ENCODE data around the gene COL8A1.
"Not testable (repeated sequence)": the region's sequence is repeated elsewhere in the genome, so short reads cannot be mapped to it uniquely, and the experiment has no call there.

The COL8A1 gene

DNA sequence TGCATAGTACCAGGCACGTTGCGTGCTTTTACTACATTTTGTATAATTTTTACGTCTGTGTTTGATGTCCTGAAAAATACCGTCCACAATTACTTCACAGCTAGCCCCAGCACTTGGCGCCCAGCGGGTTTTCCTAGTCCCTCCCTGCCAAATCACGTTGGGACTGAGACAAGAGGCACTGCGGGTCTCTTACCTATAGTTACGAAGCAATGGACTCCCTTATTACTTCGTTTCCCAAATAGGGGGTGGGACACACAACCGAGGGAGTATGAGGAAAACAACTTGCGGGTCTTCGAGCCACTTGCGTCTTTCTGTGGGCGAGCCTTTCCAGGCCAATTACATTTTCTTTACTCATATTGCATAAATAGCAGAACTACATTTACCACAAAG is 178.6 kb downstream of the COL8A1 start:
- no peak for DNase-seq

DNA sequence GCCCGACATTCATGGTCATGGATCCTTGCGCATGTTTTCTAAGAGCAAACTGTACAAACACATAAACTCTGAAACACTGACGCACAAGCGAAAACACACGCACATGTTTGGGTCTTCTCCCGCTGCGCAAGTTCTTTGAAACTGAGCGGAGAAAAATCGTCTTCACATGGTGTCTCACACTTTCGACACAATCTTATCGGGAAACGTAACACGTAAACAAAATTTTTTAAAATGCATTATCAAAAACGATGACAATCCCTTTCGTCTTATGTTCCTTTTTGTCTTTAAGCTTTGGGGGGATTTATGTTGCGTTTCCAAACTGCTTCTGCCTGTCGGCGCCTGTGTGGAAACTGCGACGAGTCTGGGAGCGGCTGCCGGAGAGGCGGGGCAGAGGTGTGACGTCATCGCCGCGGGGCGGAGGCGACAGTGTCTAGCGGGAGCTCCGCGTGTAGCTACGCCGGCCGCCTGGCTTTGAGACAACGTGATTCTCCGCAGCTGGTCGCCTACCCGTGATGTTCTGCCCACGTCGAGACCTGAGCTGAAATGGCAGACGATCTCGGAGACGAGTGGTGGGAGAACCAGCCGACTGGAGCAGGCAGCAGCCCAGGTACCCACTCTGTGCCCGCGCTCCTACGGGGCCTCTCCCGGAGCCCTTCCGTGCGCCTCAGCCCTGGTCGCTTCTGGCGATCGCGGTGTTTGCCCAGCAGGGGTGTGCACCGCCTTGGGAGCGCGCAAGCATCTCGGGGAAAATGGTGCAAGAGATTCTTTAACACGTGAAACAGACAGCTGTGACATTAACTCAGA is 179.2 kb downstream of the COL8A1 start, which contains the start of gene CMSS1:
TSS of gene CMSS1 (plus strand) at position 426 of the 804 bp plus-strand sequence.
- DNase-seq: peak; percentile 67

DNA sequence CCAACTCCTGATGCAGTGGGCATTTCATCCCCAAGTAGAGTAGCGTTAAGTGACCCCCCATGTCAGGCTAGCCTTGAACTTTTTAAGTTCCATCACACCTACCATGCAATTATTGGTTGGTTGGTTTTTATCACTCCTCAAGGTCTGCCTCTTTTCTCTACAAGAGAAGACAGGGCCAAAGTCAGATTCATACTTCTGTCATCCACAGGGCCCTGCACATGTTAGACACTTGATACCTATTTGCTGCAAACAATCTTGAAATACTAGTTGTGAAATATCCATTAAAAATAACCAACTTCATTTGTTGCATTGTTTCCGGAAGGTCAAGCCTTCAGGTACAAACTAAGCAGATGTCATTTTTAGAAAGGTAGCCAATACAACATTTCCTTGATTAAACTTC is 180.4 kb downstream of the COL8A1 start:
- no peak for DNase-seq

DNA sequence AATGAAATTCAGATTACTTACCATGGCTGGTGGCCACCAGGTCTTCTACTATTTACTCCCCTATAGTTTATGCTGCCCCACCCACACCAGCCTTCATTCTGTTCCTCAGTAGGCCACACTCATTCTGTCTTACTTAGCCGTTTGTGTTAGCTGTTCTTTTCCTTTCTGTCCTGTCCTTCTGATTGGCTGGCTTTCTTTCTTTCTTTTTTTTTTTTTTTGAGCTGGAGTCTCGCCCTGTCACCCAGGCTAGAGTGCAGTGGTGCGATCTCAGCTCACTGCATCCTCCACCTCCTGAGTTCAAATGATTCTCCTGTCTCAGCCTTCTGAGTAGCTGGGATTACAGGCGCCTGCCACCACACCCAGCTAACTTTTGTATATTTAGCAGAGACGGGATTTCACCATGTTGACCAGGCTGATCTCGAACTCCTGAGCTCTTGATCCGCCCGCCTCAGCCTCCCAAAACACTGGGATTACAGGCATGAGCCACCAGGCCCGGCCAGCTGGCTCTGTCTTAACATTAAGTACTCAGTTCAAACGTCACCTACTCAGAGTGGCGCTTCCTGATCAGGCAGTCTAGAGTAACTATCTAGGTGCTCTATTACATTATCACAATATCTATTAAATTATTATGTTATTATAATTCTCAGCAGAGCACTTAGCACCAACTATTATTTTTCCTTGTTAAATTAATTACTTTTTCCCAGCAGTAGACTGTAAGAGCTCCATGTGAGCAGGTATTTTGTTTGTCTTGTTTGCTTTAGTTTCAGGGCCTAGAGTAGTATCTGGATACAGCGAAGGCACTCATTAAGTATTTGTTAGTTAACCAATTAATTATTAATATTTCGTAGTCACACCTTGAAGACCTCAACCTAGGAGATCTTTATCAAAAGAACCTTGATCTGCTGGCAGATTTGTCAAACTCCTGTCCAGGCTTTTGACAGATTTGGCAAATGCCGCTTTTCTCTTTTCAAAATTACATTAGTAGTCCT is 185.6 kb downstream of the COL8A1 start:
- DNase-seq: no peak

DNA sequence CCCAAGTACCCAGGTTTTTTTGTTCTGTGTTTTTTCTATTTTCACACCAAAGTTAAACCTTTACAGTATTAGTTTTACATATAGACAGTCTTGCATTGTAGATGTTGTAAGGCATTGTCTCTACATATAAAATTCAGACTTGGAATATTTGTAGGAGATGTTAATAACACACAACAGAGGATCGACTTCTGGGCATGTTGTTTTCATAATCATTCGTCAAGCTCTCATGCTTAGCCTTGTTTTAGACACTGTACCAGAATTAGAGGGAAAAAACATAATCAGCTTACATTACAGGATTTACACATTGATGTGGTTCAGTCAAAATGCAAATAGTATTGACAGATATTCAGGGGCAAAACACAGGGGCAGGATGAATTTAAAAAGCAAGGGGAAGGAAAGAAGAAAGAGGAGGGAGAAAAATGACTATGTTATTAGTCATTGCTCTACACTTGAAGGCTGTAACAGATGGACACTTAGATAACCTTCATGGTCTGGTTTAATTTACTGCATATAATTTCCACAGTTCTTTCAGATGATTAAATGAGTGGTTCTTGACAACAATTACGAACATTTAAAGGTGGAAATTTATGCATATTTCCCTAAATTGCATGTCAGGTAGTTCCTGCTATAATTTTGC is 186.7 kb downstream of the COL8A1 start:
- DNase-seq: no peak

DNA sequence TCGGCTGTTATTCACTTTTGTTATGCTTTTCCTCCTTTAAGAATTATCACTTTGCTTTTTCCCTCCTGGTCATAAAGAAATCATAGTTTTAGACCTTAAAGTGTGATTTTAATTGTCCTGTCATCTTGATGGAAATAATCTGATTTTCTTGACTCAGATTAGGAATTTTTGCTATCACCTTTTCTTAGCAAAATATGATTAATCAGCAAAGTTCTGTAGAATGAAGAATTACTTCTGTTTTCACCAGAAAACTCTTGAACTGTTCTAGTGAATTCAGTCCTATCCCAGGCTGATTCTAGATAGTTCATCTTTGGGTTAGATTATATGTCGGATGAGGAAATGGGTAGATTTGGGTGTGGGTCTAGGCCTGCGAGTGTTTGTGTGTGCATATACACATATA is 191.4 kb downstream of the COL8A1 start:
- no peak for DNase-seq

DNA sequence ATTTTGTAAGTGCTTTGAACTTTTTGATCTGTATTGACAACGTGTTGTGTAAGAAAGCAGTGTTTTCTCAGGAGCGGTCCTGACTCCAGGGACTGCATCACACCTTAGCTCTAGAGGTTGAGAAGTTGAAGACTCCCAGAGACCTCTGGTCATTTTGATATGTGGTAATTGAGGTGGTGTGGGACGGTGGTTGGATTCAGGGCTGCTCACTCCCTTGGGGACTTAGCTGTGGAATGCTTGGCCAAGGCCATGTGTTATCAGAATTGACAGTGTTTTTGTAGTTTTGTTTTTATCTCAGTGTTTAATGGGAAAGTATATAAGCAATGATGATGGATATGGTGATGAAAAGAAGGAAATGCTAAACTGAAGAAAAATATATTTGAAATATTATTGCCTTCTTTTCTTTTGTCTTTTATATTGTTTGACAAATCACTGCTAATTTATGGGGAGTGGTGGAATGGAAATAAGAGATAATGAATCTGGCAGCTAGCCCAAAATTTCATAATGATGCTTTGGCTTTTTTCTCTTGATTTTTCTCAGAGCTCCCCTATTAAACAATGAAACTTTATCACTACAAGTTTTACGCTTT is 195.3 kb downstream of the COL8A1 start:
- no peak for DNase-seq

DNA sequence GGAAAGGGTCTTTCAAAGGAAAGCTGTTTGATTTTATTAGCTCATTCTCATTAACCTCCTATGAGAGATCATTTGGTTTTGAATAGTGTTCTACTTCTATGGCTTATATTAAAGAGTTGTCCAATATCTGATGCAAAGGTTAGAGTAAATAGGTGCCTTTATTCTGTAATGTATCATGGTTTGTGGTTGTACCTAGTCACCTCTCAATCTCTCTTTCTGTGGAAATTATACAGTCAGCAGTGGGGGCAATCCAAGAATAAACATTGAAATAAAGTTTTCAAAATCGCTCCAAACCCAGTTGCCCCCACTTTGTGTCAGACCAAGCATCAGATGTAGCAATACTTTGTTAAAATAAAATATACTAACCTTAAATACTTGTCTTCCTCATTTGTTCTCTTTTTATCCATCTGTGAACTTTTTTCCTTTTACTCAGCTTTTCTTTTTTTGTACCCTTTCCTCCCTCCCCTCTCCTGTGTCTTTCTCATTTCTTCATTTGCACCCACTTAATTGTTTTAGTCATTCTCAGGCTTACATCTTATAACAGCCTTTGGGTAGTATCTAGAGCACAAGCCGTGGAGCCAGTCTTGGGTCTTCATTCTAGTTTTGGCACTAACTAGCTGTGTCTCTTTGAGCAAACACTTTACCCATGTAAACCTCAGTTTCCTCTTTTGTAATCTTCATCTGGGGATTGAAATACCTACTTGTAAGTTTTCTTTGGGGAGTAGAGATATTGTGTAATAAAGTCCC is 196.0 kb downstream of the COL8A1 start:
- DNase-seq: no peak

DNA sequence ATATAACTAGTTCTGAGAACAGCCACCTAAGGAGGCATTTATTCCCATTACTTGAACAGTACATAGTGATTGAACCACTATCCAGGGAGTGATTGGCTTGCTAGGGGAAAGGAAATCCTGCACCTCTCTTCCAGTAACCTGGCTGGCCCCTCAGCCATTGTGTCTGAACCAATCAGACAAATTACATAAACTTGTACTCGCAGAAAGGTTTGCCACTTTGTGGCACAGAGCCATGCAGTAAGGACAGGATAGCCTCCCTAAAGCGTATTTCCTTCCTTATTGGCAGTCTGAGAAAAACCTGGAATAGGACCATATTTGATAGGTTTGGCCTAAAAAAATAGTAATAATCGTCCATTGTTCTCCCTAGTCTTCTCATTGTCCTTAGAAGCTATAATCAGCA is 198.3 kb downstream of the COL8A1 start:
- no peak for DNase-seq

DNA sequence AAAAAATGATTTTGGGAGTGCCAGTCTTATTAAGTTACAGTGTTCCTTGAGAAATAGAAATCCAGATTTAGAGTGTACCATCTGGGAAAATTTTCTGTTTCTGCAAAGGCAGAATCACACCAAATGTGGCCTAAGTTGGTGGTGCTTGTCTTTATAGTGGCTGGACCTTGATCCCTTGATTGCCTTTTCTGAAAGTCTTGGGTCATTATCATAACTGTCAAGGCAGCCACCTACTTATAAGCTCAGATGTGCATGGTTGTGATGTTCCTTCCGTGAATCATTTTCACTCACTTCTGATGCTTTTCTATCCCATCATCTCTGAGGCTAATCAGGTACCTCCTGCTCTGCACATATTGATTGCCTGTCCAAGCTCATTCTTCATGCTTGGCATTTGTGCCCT is 199.3 kb downstream of the COL8A1 start:
- no peak for DNase-seq

DNA sequence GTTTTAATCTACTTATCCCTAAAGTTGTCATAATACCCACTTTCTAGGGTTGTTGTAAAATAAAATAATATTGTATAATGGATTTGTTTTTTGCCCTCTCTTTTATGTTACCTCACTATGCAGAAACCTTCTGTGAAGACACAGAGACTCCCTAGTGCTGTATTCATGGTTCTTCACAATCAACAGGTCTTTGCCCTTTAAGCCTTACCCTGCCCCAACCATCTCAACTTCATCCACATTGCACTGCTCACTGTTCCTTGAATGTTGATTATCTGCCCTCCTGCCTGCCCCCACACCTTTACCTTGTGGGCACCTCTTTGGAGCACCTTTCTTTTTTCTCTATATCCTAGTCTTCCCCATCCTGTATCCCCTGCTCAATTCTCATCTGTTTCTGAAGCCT is 200.4 kb downstream of the COL8A1 start:
- DNase-seq: no peak

DNA sequence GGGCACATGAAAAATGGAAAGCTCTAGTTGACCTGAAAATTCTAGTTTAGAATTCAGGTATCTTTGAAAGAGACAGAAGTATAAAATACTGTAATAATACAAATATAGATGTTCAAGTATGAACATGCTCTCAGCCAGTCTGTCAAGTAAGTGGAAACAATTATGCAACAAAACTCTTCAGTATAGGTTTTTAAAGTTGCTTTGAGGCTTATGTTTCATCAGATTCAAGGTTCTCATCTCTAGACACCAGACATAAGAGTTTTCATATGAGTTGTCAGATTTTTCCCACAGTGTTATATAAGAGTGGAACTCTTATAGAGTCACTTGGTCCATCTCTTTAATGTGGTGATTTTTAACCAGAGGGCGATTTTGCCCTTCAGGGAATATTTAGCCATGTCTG is 201.2 kb downstream of the COL8A1 start:
- DNase-seq: no peak

DNA sequence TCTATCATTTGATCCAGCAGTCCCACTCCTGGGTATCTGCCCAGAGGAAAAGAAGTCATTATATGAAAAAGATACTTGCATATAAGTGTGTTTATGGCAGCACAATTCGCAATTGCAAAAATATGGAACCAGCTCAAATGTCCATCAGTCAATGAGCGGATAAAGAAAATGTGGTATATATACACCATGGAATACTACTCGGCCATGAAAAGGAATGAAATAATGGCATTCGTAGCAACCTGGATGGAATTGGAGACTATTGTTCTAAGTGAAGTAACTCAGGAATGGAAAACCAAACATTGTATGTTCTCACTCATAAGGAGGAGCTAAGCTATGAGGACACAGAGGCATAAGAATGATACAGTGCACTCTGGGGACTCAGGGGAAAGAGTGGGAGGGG is 203.6 kb downstream of the COL8A1 start:
- DNase-seq: not testable (repeated sequence)

DNA sequence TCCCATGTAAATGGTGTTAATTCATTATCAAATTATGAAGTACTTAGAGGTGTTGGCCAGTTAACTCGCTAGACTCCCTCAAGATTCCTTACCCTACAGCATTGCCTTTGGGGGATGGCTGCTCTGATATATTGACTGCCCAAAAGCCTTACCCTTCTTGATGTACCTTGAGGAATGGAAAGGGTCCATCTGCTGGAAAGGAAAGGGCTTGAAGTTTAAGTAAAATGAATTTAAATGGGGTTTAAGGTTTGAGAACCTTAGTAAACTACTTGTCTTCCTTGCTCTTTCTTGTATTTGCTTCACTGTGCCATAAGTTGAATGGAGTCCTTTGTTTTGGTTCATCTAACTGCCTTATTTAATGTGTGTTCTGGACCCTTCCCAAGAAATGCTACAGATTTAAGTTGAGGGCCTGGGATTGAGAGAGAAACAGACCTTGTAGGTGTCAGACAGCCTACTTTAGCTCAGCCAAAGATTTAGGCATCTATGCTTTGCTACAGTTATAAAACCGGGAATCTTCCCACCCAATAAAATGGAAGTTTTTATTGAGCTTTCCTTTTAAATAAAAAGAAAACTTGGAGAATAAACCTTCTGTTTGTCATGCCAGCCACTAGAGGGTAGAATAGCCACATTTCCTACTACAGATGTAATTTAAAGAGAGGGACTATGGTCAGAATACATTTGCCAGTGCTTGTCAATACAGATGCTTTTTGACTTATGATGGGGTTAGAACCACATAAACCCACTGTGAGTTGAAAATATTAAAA is 204.6 kb downstream of the COL8A1 start:
- peak; percentile 37 for DNase-seq

DNA sequence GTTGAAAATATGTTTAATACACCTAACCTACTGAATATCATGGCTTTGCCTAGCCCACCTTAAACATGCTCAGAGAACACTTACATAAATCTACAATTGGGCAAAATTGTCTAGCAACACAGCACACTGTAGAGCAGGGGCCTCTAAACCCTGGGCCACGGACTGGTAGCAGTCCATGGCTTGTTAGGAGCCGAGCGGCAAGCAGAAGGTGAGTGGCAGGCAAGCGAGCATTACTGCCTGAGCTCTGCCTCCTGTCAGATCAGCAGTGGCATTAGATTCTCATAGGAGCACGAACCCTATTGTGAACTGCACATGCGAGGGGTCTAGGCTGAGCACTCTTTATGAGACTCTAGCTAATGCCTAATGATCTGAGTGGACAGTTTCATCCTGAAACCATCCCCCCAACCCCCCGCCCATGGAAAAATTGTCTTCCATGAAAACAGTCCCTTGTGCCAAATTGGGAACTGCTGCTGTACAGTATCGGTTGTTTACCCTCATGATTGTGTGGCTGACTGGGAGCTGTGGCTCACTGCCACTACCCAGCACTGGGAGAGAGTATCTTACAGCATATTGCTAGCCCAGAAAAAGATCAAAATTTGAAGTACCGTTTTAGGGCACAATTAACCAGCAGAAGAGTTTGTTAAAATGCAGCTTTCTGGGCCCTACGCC is 205.3 kb downstream of the COL8A1 start:
- DNase-seq: no peak

DNA sequence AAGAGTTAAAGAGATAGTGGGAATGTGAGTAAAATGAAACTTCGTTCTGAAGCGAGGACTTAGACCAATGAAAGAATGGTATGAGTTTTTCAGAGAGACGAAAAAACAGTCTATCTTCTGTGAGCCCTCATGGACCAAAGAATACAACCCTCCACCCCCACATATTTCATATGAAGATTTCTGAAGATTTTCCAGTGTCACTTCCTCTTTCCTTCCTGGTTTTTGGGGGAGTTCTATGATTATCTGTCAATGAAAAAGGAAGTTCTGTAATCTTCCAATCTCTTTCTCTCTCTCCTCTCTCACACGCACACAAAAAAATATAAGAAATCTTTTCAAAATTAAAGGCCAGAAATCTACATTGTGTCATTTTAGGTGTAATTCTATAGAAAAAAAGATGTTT is 206.9 kb downstream of the COL8A1 start:
- no peak for DNase-seq

DNA sequence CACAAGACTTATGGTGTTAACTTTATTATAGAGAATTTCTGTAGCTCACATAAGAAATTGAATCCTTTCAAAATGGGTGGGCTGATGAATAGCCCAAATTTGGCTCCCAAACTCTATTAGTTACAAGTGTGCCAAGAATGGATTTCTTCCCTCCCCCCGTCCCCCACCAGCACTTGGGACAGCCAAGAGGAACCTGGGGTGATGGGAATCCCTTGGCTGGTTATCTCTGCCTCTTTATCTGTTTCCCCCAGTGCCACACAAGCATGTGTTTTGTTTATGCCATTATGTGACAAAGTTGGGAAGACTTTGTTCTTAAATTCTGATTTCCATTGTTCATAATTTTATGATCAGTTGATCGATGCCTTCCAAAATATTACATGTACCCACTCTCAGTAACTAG is 207.6 kb downstream of the COL8A1 start:
- no peak for DNase-seq

DNA sequence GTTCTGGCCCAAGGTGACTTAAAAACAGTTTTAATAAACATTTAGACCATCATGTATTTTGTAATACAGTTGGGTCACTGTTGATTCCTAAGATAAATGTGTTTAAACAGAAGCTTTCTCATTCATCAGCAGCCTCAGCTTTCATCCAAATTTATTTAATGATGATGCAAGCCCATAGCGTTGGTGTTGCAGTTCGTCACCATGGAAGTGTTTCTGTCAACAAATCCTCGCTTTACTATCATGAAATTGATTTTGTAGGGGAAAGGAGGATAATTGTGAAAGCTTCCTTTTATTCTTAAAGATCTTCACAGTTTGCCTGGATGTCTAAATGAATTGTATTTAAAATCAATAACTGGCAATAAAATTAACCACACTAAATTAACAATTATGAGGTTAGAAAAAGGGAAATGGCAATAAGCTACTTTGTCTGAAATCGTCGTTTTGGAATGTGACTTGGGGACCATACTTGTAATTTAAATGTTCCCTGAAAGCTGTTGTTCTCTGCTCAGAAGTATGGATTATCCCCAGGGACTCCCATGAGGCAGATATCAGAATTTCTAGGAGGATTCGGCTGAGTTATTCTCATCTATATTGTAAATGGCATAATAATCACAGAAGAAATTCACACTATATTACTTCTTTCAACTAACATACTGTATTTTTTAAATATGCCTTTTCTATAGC is 208.2 kb downstream of the COL8A1 start:
- DNase-seq: peak; percentile 56

DNA sequence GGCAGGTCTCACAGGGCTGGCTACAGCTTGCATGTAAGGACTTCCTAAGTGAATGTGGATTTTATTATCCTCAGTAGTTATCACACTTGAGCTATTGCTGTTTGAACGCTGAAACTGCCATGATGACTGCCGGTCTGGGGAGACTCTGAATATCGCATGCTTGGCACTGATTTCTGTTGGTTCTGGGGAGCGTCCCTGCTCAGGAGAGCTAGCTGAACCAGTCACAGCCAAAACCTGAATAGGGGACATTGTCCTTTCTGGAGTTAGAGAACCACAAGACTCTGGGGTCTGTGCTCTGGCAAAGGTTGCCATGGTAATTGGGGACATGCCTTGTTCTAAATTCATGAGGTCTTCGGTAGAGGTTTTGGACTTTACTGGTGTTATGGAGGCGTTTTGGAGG is 210.0 kb downstream of the COL8A1 start:
- no peak for DNase-seq

Measured in DMS153 (cell line).